K562 treated with DMSO at 1 percent for 12 hours (cell line): ENCODE measurements around the gene ZNF3. TPM values are rescaled to one million over a fixed set of nuclear protein-coding genes. Genes with fewer than 3 reads are reported as not detected.

Source experiments
- total RNA-seq: library from RNA; unstranded; fragments of 300-600 nt; gene quantifications from 2 replicates; pipeline ENCODE4 v1.2.3, GENCODE V29; 2022; ENCODE audit not compliant: insufficient read depth

ZNF3 gene
- 20.8 and 32.0 TPM in 2 replicates for total RNA-seq

DNA sequence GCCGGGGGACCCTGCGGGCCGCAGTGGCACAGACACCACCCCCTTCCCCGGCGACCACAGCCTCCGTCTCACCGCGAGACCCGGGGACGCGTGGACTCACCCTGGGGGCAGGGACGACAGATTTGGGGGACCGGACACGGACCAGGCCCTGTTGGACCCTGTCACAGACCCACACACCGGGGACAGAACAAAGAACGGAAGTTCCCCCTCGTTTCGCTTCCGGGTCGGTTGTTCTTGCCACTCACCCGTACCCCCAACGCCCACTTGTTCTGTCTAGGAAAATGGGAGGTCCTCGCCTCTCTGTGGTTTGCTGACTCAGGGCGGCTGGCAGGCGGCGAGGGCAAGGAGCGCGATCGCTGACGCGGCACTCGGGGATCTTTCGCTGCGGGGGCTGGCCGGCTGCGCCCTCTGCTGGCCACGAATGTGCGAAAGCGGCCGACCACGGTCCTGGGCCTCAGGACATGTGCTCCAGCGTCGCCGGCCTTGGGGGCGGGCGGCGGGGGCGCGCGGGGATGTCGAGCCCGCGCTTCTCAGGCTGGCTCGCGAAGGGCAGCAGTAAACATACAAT lies at the start of gene ZNF3:
ZNF3 (minus strand) TSS at position 189 of the 568 bp plus-strand sequence. CDS start 4,366 bp downstream, outside the sequence.

DNA sequence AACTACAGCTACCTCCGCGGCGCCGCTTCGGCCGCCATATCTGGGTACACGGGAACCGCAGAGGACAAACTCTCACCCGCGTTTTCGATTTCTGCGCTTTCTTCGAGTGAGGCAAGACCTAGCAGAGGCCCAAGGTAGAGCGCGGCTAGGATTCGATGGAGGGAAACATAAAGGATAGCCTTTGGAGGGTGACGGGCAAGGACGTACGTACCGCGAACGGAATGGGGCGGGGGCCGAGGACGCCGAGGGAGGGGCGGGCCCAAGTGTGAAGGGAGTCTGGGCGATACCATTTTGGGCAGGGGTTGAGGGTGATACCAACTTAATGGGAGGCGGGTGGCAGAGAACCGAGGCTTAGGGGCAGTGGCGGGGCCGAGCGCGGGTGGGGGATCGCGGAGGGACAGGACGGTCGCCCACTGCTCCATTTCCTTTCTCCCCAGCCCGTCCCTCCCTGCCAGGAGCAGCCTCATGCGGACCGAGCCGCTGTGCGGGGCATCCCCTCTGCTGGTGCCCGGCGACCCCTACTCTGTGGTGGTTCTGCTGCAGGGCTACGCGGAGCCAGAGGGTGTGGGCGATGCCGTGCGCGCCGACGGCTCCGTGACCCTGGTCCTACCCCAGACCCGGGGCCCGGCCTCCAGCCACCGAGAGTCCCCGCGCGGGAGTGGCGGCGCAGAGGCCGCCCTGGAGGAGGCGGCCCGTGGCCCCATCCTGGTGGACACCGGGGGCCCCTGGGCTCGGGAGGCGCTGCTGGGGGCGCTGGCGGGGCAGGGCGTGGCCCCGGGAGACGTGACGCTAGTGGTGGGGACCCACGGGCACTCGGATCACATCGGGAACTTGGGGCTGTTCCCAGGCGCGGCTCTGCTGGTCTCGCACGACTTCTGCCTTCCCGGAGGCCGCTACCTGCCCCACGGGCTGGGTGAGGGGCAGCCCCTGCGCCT lies 45.7 kb upstream of the ZNF3 start, which contains the start of gene MBLAC1:
MBLAC1 (plus strand) TSS at position 37 of the 935 bp plus-strand sequence; CDS start at position 466, 429 bp downstream.

DNA sequence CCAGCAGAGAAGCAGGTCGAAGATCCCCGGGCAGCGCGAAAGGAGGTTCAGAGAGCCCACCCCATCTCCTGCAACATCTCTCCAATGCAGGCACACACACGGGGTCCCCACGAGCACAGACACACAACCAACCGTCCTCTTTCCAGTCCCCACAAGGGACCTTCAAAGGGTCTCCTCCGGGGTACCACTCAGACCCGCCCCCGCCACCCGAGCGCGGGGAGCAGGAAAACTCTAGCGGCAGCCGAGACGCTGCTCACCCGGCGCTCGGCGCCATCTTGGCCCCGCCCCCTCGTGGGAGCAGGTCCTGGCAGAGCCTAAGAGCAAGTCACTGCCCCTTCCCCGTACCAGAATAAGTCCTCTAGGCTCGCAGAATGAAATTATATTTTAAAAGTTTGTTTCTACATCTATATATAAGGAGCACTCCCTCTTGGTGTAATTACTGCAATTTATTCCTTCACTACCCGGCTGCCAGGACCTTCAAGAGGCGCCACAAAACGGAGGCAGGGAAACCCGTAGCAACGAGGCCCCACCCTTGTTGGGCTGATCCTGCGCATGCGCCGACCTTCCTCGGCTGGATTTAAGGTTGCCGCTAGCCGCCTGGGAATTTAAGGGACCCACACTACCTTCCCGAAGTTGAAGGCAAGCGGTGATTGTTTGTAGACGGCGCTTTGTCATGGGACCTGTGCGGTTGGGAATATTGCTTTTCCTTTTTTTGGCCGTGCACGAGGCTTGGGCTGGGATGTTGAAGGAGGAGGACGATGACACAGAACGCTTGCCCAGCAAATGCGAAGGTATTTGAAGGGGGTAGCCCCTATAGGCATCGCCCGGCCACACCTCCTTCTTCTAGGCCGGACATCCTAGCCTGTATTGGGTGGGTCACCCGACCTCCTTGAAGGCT lies 37.8 kb upstream of the ZNF3 start, which contains the start of the genes CNPY4 and TAF6:
CNPY4 (plus strand) TSS at position 563 of the 898 bp plus-strand sequence; CDS start at position 674, 111 bp downstream.
TAF6 (minus strand) TSS at position 287 of the 898 bp plus-strand sequence. CDS start 5,149 bp downstream, outside the sequence.

DNA sequence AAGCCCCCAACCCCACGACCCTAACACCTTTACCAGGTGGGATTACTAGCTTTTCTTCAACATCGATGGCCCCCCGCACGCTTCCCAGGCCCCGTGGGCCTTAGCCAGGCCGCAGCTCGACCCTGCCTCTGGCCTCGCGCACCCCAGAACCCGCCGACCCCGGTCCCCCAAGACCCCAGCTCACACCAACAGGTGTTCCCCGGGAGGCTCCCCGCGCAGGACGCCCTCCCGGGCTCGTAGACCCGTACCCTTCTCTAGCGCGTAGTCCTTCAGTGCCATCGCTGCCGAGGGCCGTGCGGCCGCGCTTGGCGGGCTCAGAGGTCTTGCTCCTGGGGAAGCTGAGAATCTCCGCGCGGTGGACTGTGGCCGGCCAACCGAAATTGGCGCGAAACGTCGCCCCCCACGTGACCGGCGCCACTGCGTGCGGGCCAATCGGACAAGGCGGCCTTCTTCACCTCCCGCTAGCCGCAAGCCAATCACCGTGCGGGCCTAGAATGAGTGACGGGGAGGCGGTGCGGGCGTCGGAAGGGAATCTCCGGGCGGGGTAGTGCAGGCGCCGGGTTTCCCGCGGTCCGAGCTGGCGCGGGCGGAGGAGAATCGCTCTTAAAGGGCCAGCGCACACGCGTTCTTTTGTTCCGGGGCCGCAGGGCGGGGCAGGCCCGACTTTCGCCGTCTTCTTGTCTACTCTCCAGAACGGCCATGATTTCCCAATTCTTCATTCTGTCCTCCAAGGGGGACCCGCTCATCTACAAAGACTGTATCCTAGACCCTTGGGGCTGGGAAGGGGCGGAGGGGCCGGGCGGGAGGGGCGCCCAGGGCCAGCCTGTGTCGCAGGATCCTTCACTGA lies 19.7 kb upstream of the ZNF3 start, which contains the start of the genes AP4M1 and MCM7:
AP4M1 (plus strand) TSS at position 628 of the 847 bp plus-strand sequence; CDS start at position 700, 72 bp downstream.
MCM7 (minus strand) TSS at position 382 of the 847 bp plus-strand sequence; CDS start at position 279, 103 bp downstream.

DNA sequence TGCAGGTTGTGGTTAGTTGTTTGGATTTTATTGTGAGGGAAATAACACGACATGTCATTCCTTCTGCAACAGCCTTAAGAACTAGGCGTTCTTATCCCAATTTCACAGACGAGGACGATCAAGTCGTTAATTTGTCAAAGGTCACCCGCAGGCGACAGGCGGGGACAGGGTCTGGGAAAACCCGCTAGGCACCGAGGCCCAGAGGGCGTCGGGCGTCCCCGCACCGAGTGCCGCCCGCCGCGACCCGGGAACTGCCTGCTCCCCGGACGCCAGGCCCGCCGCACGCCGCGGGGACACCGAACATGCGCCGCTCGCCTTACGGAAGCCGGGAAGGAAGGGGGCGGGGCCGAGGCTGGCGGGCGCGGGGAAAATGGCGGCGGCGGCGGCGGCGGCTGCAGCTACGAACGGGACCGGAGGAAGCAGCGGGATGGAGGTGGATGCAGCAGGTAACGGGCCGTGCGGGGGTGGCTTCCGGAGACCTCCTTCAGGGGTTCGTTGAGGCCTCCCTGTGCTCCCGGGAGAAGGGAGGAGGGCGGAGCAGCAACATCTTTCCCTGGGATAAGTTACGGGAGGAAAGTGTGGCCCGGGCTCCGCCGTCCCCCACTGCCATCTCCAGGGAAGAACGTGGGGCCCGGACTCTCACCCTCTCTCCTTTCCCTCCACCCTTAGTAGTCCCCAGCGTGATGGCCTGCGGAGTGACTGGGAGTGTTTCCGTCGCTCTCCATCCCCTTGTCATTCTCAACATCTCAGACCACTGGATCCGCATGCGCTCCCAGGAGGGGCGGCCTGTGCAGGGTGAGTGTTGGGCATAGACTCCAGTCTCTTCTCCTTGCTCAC lies 7.3 kb upstream of the ZNF3 start, which contains the start of gene COPS6:
COPS6 (plus strand) TSS at position 349 of the 837 bp plus-strand sequence; CDS start at position 371, 22 bp downstream.

DNA sequence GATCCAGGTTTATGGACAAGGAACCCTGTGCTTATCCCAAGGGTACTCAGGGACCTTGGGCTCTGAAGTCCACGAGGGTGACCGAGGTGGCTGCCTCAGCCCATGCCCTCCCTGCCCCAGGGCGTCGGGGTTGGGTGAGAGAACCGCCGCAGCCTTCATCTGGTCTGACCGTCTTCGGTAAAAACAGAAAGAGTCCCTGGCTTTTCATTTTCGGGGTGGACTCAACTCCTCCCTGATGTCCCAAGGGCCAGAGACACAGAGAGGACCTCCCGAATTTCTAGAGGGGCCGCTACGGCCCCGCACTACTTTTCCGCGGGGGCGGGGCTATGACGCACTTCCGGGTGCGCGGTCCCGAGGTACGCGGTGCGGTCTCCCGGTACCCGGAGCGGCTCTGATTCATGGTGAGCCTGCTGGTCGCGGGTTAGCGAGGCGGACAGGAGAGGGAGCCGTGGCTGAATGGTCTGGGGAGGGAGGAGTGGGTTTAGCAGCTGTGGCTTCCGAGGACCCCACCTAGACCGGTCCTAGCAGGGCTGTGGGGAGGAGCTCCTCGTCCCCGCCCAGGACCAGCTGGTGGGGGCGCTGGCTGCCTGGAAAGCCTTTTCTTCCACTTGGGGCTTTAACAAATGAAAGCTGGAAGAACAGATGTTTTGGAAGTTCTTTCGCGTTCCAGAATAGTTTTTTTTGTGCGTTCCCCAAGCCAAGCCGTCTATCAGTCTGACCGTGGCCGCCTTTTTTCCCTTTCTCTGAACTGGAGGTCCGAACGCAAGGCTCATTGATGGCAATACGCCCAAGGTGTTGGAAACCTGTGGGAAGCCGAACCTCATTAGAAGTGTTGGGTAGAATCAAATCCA lies 31.9 kb downstream of the ZNF3 start, which contains the start of gene ZSCAN21:
ZSCAN21 (plus strand) TSS at position 334 of the 851 bp plus-strand sequence. CDS start 7,233 bp downstream, outside the sequence.

Other genes starting within 250 kb of the ZNF3 start
- gene OR2AE1, start 204.7 kb downstream of the ZNF3 start, total RNA-seq = not detected in 2 replicates
- 22.1 and 47.3 TPM in 2 replicates for gene TRIM4, start 162.2 kb downstream of the ZNF3 start, total RNA-seq
- not detected in 2 replicates for gene GJC3, start 152.1 kb downstream of the ZNF3 start, total RNA-seq
- not detected in 2 replicates for gene AZGP1, start 105.7 kb downstream of the ZNF3 start, total RNA-seq
- gene ZKSCAN1, start 66.1 kb downstream of the ZNF3 start, total RNA-seq = 7.7 and 24.0 TPM in 2 replicates
- gene ZSCAN21, start 31.9 kb downstream of the ZNF3 start, total RNA-seq = 8.9 and 17.0 TPM in 2 replicates
- 137 and 153 TPM in 2 replicates for gene COPS6, start 7.2 kb upstream of the ZNF3 start, total RNA-seq
- gene MCM7, start 19.7 kb upstream of the ZNF3 start, total RNA-seq = 428 and 455 TPM in 2 replicates
- 17.2 and 19.9 TPM in 2 replicates for gene AP4M1, start 19.9 kb upstream of the ZNF3 start, total RNA-seq
- 54.3 and 104 TPM in 2 replicates for gene TAF6, start 37.6 kb upstream of the ZNF3 start, total RNA-seq
- gene CNPY4, start 37.9 kb upstream of the ZNF3 start, total RNA-seq = 9.2 and 11.9 TPM in 2 replicates
- gene MBLAC1, start 45.2 kb upstream of the ZNF3 start, total RNA-seq = 4.0 and 6.1 TPM in 2 replicates
- 285 and 449 TPM in 2 replicates for gene LAMTOR4, start 67.2 kb upstream of the ZNF3 start, total RNA-seq
- gene TRAPPC14, start 77.0 kb upstream of the ZNF3 start, total RNA-seq = 36.9 and 43.3 TPM in 2 replicates
- gene GAL3ST4, start 86.9 kb upstream of the ZNF3 start, total RNA-seq = 5.9 and 6.2 TPM in 2 replicates
- gene GPC2, start 95.7 kb upstream of the ZNF3 start, total RNA-seq = 0.52 and 6.1 TPM in 2 replicates
- 3.4 and 9.1 TPM in 2 replicates for gene STAG3, start 96.2 kb upstream of the ZNF3 start, total RNA-seq
- not detected in 2 replicates for gene PVRIG, start 138.2 kb upstream of the ZNF3 start, total RNA-seq
- gene SPDYE3, start 226.0 kb upstream of the ZNF3 start, total RNA-seq = 3.3 and 5.8 TPM in 2 replicates